GM12878 (cell line): ENCODE data around the gene CENPO. TPM values are rescaled to one million over a fixed set of nuclear protein-coding genes. Genes with fewer than 3 reads are reported as not detected.

Experiments used
- ATAC-seq: fragments of 200-7000 bp; cut with Tn5 transposase; 3 replicates; pipeline ENCODE4 v1.9.1; 2020; ENCODE audit warnings: mild to moderate bottlenecking, moderate library complexity
- BruUV-seq: library from RNA; stranded (reverse); fragments of 400-500 nt; replicated peaks from 2 replicates; lab custom pipeline; 2021; lab: Mats Ljungman, UMichigan
- CTCF ChIA-PET: fragments of 300-600 bp; sonication (Branson Sonifier 250); formaldehyde crosslinking; extraction: SDS; loops from one replicate; lab custom pipeline; 2021; ENCODE audit warnings: inconsistent platforms; lab: Yijun Ruan, JAX
- POLR2A ChIA-PET: fragments of 350-600 bp; formaldehyde crosslinking; extraction: SDS; loops from one replicate; lab custom pipeline; 2021; ENCODE audit warnings: inconsistent platforms; lab: Charles Lee
- RAD21 ChIA-PET: fragments of 300-600 bp; sonication (Branson Sonifier 250); formaldehyde crosslinking; loops from one replicate; lab custom pipeline; 2023; ENCODE audit warnings: antibody characterized with exemption; ENCODE audit not compliant: unreplicated experiment; lab: Charles Lee
- SMC1A ChIA-PET: fragments of 300-600 bp; sonication (Branson Sonifier 250); formaldehyde crosslinking; loops from one replicate; lab custom pipeline; 2023; ENCODE audit not compliant: unreplicated experiment, uncharacterized antibody; lab: Charles Lee
- DNase-seq: peaks from one replicate; pipeline ENCODE4 v3.0.0-alpha.2; 2011; ENCODE audit warnings: low read depth, low spot score
- FAIRE-seq: peaks from 3 replicates; lab custom pipeline; 2011; peaks lifted over from hg19 to GRCh38; lab: Jason Lieb, UNC
- H2AFZ ChIP-seq: 2 replicates; pipeline ENCODE4 v1.6.0; 2011; ENCODE audit warnings: low read depth, low read length, control low read depth; ENCODE audit not compliant: control insufficient read depth
- H3K27ac ChIP-seq: 2 replicates; pipeline ENCODE4 v1.5.1; 2011; ENCODE audit warnings: control low read depth; ENCODE audit not compliant: control insufficient read depth, insufficient read depth
- H3K27me3 ChIP-seq, 2 experiments: replicated peaks in 1 of 2; 2 replicates each; pipeline versions ENCODE4 v1.6.0 to v1.6.1; 2011; ENCODE audit warnings: low read length in 1 of 2; ENCODE audit not compliant: control insufficient read depth in 2 of 2, insufficient read depth in 2 of 2
- H3K36me3 ChIP-seq, 2 experiments: 2 replicates each; pipeline ENCODE4 v1.5.1; 2011; ENCODE audit warnings: low read length in 1 of 2; ENCODE audit not compliant: control insufficient read depth in 2 of 2, insufficient read depth in 2 of 2
- H3K4me1 ChIP-seq: 2 replicates; pipeline ENCODE4 v1.6.1; 2011; ENCODE audit warnings: mild to moderate bottlenecking, low read length, moderate library complexity, mixed read lengths; ENCODE audit not compliant: control insufficient read depth, insufficient read depth
- H3K4me2 ChIP-seq: 2 replicates; pipeline ENCODE4 v1.6.0; 2011; ENCODE audit warnings: control low read depth; ENCODE audit not compliant: control insufficient read depth, insufficient read depth
- H3K4me3 ChIP-seq: fragments of 200-600 bp; sonication (generic); 2 replicates; pipeline ENCODE4 v1.5.1; 2016
- H3K79me2 ChIP-seq: 2 replicates; pipeline ENCODE4 v1.6.0; 2011; ENCODE audit warnings: low read length; ENCODE audit not compliant: control insufficient read depth, insufficient read depth
- H3K9ac ChIP-seq: 2 replicates; pipeline ENCODE4 v1.8.0; 2011; ENCODE audit warnings: low read length, control low read depth, mixed read lengths; ENCODE audit not compliant: control insufficient read depth, insufficient read depth
- H3K9me3 ChIP-seq: replicated peaks from 3 replicates; pipeline ENCODE4 v1.5.1; 2011; ENCODE audit warnings: mild to moderate bottlenecking, low read length; ENCODE audit not compliant: control insufficient read depth, insufficient read depth
- H4K20me1 ChIP-seq: 2 replicates; pipeline ENCODE4 v1.6.0; 2011; ENCODE audit not compliant: control insufficient read depth, insufficient read depth
- BRCA1 ChIP-seq: IDR thresholded peaks from 2 replicates; pipeline ENCODE4 v1.6.1; 2011; ENCODE audit warnings: low read depth, low read length, improper control_type of control experiment
- CEBPB ChIP-seq, 2 experiments: fragments of 150-350 bp in 1 of 2; IDR thresholded peaks; 2 replicates each; pipeline ENCODE4 v1.6.1; 2012 to 2014; ENCODE audit warnings: low read depth in 2 of 2, low read length in 2 of 2, borderline replicate concordance in 1 of 2, inconsistent platforms in 1 of 2
- KLF5 ChIP-seq: fragments of 450-650 bp; IDR thresholded peaks from 2 replicates; pipeline ENCODE4 v1.6.1; 2014; ENCODE audit warnings: mild to moderate bottlenecking; ENCODE audit not compliant: partially characterized antibody
- MTA2 ChIP-seq: fragments of 450-650 bp; IDR thresholded peaks from 2 replicates; pipeline ENCODE4 v1.6.1; 2016; ENCODE audit warnings: low read depth, mild to moderate bottlenecking, moderate library complexity
- PAX5 ChIP-seq: IDR thresholded peaks from 2 replicates; pipeline ENCODE4 v1.6.1; 2011; ENCODE audit warnings: low read depth, low read length, borderline replicate concordance
- SIX5 ChIP-seq: IDR thresholded peaks from 2 replicates; pipeline ENCODE4 v1.6.1; 2011; ENCODE audit warnings: mild to moderate bottlenecking, low read depth, low read length, moderate library complexity; ENCODE audit not compliant: severe bottlenecking
- SREBF1 ChIP-seq: IDR thresholded peaks from 2 replicates; pipeline ENCODE4 v1.6.1; 2012; ENCODE audit warnings: mild to moderate bottlenecking, low read length
- SREBF2 ChIP-seq: IDR thresholded peaks from 2 replicates; pipeline ENCODE4 v1.6.1; 2012; ENCODE audit warnings: mild to moderate bottlenecking, low read length
- SUZ12 ChIP-seq: fragments of 200-600 bp; sonication (generic); IDR thresholded peaks from one replicate; pipeline ENCODE4 v1.6.1; 2018; ENCODE audit warnings: antibody characterized with exemption, mild to moderate bottlenecking; ENCODE audit not compliant: unreplicated experiment
- TAF1 ChIP-seq: IDR thresholded peaks from 2 replicates; pipeline ENCODE4 v1.6.1; 2011; ENCODE audit warnings: mild to moderate bottlenecking, low read depth, low read length, borderline replicate concordance
- TBL1XR1 ChIP-seq: IDR thresholded peaks from 2 replicates; pipeline ENCODE4 v1.6.1; 2012; ENCODE audit warnings: low read depth, low read length, improper control_type of control experiment
- ZNF217 ChIP-seq: fragments of 450-650 bp; IDR thresholded peaks from 2 replicates; pipeline ENCODE4 v1.6.1; 2017; ENCODE audit warnings: antibody characterized with exemption, mild to moderate bottlenecking
- ZNF24 ChIP-seq: fragments of 450-650 bp; IDR thresholded peaks from 2 replicates; pipeline ENCODE4 v1.6.1; 2017; ENCODE audit warnings: antibody characterized with exemption, mild to moderate bottlenecking
- ZNF274 ChIP-seq: IDR thresholded peaks from one replicate; pipeline ENCODE4 v1.8.0; 2011; ENCODE audit not compliant: insufficient read length, insufficient read depth
- ZNF384 ChIP-seq: IDR thresholded peaks from 2 replicates; pipeline ENCODE4 v1.6.1; 2012; ENCODE audit warnings: low read depth, mild to moderate bottlenecking, low read length, improper control_type of control experiment, borderline replicate concordance
- ZNF622 ChIP-seq: fragments of 450-650 bp; IDR thresholded peaks from 2 replicates; pipeline ENCODE4 v1.6.1; 2017; ENCODE audit warnings: mild to moderate bottlenecking, inconsistent platforms
- ZZZ3 ChIP-seq: IDR thresholded peaks from 2 replicates; pipeline ENCODE4 v1.6.1; 2011; ENCODE audit warnings: low read depth; ENCODE audit not compliant: control insufficient read depth, insufficient read length
- WGBS: methylation state at CpG from one replicate; pipeline ENCODE4 v1.1.6; 2016; ENCODE audit warnings: low lambda C conversion rate; ENCODE audit not compliant: insufficient replicate concordance, insufficient coverage; ENCODE audit errors: missing lambda C conversion rate; 5-methylcytosine and 5-hydroxymethylcytosine counted together
- in situ Hi-C: fragments of 300-500 bp; cut with MboI; formaldehyde crosslinking; loops from 9 replicates; pipeline ENCODE4 v1.14.3; 2018; ENCODE audit warnings: mixed read lengths
- intact Hi-C: fragments of 100-400 bp; cut with micrococcal nuclease; formaldehyde crosslinking; loops from one replicate; pipeline ENCODE4 v1.14.2; 2022; ENCODE audit not compliant: unreplicated experiment
- polyA plus RNA-seq, 11 experiments: library from polyadenylated mRNA; depleted of rRNA in 4 of 11; unstranded in 6 of 11; stranded (reverse) in 5 of 11; fragments of >200 nt; fragmentation: Nextera tagmentation in 4 of 11; fragmentation: Illumina TruSeq in 1 of 11; extraction: Ambion mirVana in 4 of 11; extraction: Trizol in 1 of 11; gene quantifications; 1 replicate in 1 of 11; 2 replicates in 10 of 11; pipeline versions ENCODE4 v1.2.1 to v1.2.3, GENCODE V29; 2011 to 2016; ENCODE audit warnings: inconsistent platforms in 2 of 11, missing spikeins in 2 of 11, low read depth in 1 of 11
- total RNA-seq, 4 experiments: library from RNA; depleted of rRNA in 3 of 4; stranded (reverse); fragments of >200 nt in 3 of 4; fragmentation: Illumina TruSeq in 1 of 4; extraction: Trizol in 1 of 4; gene quantifications; 2 replicates each; pipeline versions ENCODE4 v1.2.1 to v1.2.3, GENCODE V29; 2013 to 2021
- TF ChIP-seq, protein P1 (sequence below): fragments of 450-650 bp; IDR thresholded peaks from 2 replicates; pipeline ENCODE4 v1.6.1; 2016; ENCODE audit warnings: mild to moderate bottlenecking, moderate library complexity, borderline replicate concordance
- TF ChIP-seq, protein P2 (sequence below): IDR thresholded peaks from 2 replicates; pipeline ENCODE4 v1.6.1; 2012; ENCODE audit warnings: low read depth, low read length, improper control_type of control experiment

CENPO gene
- total and polyA plus RNA-seq, 10 of the 15 experiments (the other 5 are each of a cell fraction or from before 2014, with no cell fraction given): 18.7 to 37.0 (median 31.4) TPM

DNA sequence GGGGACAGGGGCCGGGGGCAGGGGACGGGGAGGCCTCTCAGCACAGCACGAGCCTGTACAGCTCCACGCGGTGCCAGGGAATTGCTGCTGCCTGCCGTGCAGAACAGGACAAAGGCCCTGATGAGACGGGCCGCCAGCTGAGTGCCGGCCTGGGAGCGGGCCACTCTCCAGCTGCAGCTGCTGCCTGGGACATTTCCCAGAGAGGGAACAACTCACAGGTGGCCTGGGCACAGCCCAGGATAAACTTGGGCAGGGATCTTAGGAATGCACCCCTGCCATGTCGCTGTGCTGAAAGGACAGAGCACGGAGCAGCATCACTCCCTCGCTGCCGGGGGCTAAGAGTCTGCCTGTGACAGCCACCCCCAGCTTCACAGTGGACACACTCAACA, 38.8 kb downstream of the CENPO start (continued):
- TF ChIP-seq ZNF622 (no peak), TAF1 (no peak), SREBF2 (no peak), TBL1XR1 (no peak), CEBPB (IDR thresholded peaks at IDR 0.05; ENCODE audit: borderline replicate concordance in 1 of 2, low read depth in 2 of 2, low read length in 2 of 2) (no peak), ZNF217 (no peak)
- TF ChIP-seq, protein P1, sequence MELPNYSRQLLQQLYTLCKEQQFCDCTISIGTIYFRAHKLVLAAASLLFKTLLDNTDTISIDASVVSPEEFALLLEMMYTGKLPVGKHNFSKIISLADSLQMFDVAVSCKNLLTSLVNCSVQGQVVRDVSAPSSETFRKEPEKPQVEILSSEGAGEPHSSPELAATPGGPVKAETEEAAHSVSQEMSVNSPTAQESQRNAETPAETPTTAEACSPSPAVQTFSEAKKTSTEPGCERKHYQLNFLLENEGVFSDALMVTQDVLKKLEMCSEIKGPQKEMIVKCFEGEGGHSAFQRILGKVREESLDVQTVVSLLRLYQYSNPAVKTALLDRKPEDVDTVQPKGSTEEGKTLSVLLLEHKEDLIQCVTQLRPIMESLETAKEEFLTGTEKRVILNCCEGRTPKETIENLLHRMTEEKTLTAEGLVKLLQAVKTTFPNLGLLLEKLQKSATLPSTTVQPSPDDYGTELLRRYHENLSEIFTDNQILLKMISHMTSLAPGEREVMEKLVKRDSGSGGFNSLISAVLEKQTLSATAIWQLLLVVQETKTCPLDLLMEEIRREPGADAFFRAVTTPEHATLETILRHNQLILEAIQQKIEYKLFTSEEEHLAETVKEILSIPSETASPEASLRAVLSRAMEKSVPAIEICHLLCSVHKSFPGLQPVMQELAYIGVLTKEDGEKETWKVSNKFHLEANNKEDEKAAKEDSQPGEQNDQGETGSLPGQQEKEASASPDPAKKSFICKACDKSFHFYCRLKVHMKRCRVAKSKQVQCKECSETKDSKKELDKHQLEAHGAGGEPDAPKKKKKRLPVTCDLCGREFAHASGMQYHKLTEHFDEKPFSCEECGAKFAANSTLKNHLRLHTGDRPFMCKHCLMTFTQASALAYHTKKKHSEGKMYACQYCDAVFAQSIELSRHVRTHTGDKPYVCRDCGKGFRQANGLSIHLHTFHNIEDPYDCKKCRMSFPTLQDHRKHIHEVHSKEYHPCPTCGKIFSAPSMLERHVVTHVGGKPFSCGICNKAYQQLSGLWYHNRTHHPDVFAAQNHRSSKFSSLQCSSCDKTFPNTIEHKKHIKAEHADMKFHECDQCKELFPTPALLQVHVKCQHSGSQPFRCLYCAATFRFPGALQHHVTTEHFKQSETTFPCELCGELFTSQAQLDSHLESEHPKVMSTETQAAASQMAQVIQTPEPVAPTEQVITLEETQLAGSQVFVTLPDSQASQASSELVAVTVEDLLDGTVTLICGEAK: no peak

DNA sequence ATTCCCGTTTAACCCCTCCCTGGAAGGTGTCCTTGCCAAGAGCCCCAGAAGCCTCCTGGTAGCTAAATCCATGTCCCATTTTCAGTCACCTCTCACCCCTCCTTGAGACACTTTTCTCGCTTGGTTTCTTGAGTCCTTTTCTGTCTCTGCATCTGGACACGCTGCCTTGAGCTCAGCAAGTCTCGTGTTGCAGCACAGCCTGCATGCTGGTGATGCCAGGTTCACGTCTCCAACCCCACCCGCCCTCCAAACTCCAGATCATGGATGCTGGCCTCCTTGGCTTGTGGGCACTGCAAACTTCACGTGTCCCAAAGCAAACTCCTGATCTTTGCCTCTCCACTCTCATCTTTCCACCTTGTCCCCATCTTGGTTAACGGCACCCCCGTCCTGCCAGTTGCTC, 39.3 kb downstream of the CENPO start:
- in situ Hi-C loops (no loop called here), intact Hi-C loops (no loop called here)
- CTCF ChIA-PET: interaction anchor here (1.7 kb wide), 1 partner anchor 422 kb away, joined by 6 read pairs; no protein-coding TSS in a partner anchor
- TF ChIP-seq BRCA1 (no peak), SIX5 (no peak), ZZZ3 (no peak), SUZ12 (no peak), ZNF274 (no peak), PAX5 (no peak), ZNF384 (no peak), MTA2 (no peak), ZNF24 (no peak), SREBF1 (no peak), KLF5 (no peak)
- TF ChIP-seq, protein P2, sequence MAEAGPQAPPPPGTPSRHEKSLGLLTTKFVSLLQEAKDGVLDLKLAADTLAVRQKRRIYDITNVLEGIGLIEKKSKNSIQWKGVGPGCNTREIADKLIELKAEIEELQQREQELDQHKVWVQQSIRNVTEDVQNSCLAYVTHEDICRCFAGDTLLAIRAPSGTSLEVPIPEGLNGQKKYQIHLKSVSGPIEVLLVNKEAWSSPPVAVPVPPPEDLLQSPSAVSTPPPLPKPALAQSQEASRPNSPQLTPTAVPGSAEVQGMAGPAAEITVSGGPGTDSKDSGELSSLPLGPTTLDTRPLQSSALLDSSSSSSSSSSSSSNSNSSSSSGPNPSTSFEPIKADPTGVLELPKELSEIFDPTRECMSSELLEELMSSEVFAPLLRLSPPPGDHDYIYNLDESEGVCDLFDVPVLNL: no peak
- Histone ChIP-seq H3K4me3 (no peak overlapping the region), H3K9ac (no peak overlapping the region), H3K4me2 (no peak overlapping the region), H2AFZ (no peak overlapping the region), H3K27me3 (no peaks in the 10 kb centered on the region), H3K9me3 (no peaks in the 10 kb centered on the region), H4K20me1 (no peaks in the 10 kb centered on the region; the same call in 1 of the 2 replicates), H3K27ac (no peak overlapping the region), H3K36me3 (peaks cover 5 to 6% of the 10 kb centered on the region in 2 experiments; a peak in 3 of 4 replicates), H3K4me1 (no peaks in the 10 kb centered on the region), H3K79me2 (no peaks in the 10 kb centered on the region)
- no peak for DNase-seq
- WGBS: 77% methylated on average over 9 of the region's 9 CpGs
- SMC1A ChIA-PET: no interaction called here
- BruUV-seq: no TSS peak
- no peak for FAIRE-seq
- no peak for ATAC-seq
- POLR2A ChIA-PET: no interaction called here
- RAD21 ChIA-PET: no interaction called here
